ENCODE measurements around the gene GRIK3.

DNA sequence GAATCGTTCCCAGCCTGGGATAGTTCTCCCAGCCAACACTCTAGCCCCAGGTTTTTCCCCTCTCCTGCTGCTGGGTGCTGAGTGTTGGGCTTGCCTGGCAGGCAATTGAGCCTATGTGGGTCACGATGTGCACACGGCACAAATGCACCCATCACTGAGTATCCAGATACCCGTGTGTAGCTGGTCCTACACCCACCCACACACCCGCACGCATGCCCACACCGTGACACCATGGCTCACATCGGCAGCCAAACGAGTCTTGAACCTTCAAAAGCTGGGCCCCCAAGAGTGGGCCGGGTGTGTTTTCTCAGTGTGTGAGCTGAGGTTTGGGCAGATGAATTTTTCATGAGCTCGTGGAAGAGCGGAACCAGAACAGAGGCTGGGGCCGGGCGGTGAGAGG lies 188.5 kb downstream of the GRIK3 start:
- TF ChIP-seq, protein P1, sequence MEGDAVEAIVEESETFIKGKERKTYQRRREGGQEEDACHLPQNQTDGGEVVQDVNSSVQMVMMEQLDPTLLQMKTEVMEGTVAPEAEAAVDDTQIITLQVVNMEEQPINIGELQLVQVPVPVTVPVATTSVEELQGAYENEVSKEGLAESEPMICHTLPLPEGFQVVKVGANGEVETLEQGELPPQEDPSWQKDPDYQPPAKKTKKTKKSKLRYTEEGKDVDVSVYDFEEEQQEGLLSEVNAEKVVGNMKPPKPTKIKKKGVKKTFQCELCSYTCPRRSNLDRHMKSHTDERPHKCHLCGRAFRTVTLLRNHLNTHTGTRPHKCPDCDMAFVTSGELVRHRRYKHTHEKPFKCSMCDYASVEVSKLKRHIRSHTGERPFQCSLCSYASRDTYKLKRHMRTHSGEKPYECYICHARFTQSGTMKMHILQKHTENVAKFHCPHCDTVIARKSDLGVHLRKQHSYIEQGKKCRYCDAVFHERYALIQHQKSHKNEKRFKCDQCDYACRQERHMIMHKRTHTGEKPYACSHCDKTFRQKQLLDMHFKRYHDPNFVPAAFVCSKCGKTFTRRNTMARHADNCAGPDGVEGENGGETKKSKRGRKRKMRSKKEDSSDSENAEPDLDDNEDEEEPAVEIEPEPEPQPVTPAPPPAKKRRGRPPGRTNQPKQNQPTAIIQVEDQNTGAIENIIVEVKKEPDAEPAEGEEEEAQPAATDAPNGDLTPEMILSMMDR (IDR thresholded peaks at IDR 0.05): no peak
- TF ChIP-seq, protein P2, sequence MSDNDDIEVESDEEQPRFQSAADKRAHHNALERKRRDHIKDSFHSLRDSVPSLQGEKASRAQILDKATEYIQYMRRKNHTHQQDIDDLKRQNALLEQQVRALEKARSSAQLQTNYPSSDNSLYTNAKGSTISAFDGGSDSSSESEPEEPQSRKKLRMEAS (CRISPR knock-in tag; IDR thresholded peaks at IDR 0.05): no peak

Measured in WTC11 (cell line).